Neural cell (in vitro differentiated cells): ENCODE results near the gene FAM53C. TPM values are rescaled to one million over a fixed set of nuclear protein-coding genes. Genes with fewer than 3 reads are reported as not detected.

Experiments used
- H2AFZ ChIP-seq: fragments of 200-600, 300-800 bp; sonication (generic), shearing (Covaris generic); 2 replicates; pipeline ENCODE4 v1.6.0; 2014; ENCODE audit warnings: low read depth, mild to moderate bottlenecking, antibody characterized with exemption, low read length, moderate library complexity
- H3F3A ChIP-seq: fragments of 200-600 bp; shearing (Covaris generic); 2 replicates; pipeline ENCODE4 v1.6.1; 2016; ENCODE audit warnings: mild to moderate bottlenecking, moderate library complexity, mixed read lengths, antibody characterized with exemption, low read length; ENCODE audit not compliant: insufficient read depth, poor library complexity, severe bottlenecking
- H3K27ac ChIP-seq: fragments of 200-600, 300-800 bp; sonication (generic), shearing (Covaris generic); 2 replicates; pipeline ENCODE4 v1.5.1; 2014; ENCODE audit warnings: mild to moderate bottlenecking, low read length, moderate library complexity
- H3K27me3 ChIP-seq: fragments of 300-800, 200-600 bp; sonication (generic), shearing (Covaris generic); 2 replicates; pipeline ENCODE4 v1.6.0; 2014; ENCODE audit warnings: mild to moderate bottlenecking, low read depth, low read length, moderate library complexity; ENCODE audit not compliant: insufficient read depth
- H3K36me3 ChIP-seq: fragments of 300-800, 200-600 bp; sonication (generic), shearing (Covaris generic); 2 replicates; pipeline ENCODE4 v1.5.1; 2014; ENCODE audit warnings: mild to moderate bottlenecking, antibody characterized with exemption, low read length, moderate library complexity; ENCODE audit not compliant: insufficient read depth
- H3K4me2 ChIP-seq: fragments of 300-800, 200-600 bp; sonication (generic), shearing (Covaris generic); 2 replicates; pipeline ENCODE4 v1.6.0; 2014; ENCODE audit warnings: mild to moderate bottlenecking, low read length
- H3K4me3 ChIP-seq: fragments of 300-800, 200-600 bp; sonication (generic), shearing (Covaris generic); 2 replicates; pipeline ENCODE4 v1.5.1; 2014; ENCODE audit warnings: mild to moderate bottlenecking, low read length, moderate library complexity
- H3K79me2 ChIP-seq: fragments of 200-600 bp; shearing (Covaris generic); replicated peaks from 2 replicates; pipeline ENCODE4 v1.6.0; 2014; ENCODE audit warnings: mild to moderate bottlenecking, low read length, moderate library complexity; ENCODE audit not compliant: insufficient read depth
- H3K9ac ChIP-seq: fragments of 300-800, 200-600 bp; sonication (generic), shearing (Covaris generic); 2 replicates; pipeline ENCODE4 v1.6.1; 2016; ENCODE audit warnings: mild to moderate bottlenecking, low read length, mixed read lengths
- H3K9me2 ChIP-seq: fragments of 200-600 bp; shearing (Covaris generic); 2 replicates; pipeline ENCODE4 v1.6.1; 2016; ENCODE audit warnings: mild to moderate bottlenecking, low read length, mixed read lengths; ENCODE audit not compliant: insufficient read depth
- H3K9me3 ChIP-seq: fragments of 200-600, 300-800 bp; sonication (generic), shearing (Covaris generic); 2 replicates; pipeline ENCODE4 v1.6.1; 2016; ENCODE audit warnings: mild to moderate bottlenecking, mixed run types, low read length, moderate library complexity, mixed read lengths
- H4K20me1 ChIP-seq: fragments of 200-600 bp; shearing (Covaris generic); 2 replicates; pipeline ENCODE4 v1.6.1; 2016; ENCODE audit warnings: mild to moderate bottlenecking, mixed run types; ENCODE audit not compliant: insufficient read depth
- EP300 ChIP-seq: fragments of 450-650 bp; conservative IDR thresholded peaks from 2 replicates; pipeline ENCODE4 v1.6.1; 2014; ENCODE audit warnings: antibody characterized with exemption, mild to moderate bottlenecking, moderate library complexity; ENCODE audit not compliant: poor library complexity, severe bottlenecking
- EZH2 ChIP-seq: fragments of 200-600, 300-800 bp; shearing (Covaris generic), sonication (generic); IDR thresholded peaks from 2 replicates; pipeline ENCODE4 v1.6.1; 2014; ENCODE audit warnings: antibody characterized with exemption, low read length, borderline replicate concordance, mild to moderate bottlenecking; ENCODE audit not compliant: insufficient read depth, poor library complexity, severe bottlenecking
- MXI1 ChIP-seq: fragments of 450-650 bp; conservative IDR thresholded peaks from 2 replicates; pipeline ENCODE4 v1.6.1; 2014; ENCODE audit warnings: antibody characterized with exemption, mild to moderate bottlenecking; ENCODE audit not compliant: poor library complexity, severe bottlenecking
- POLR2AphosphoS5 ChIP-seq: IDR thresholded peaks from 2 replicates; pipeline ENCODE4 v1.6.1; 2012
- RAD21 ChIP-seq: fragments of 450-650 bp; conservative IDR thresholded peaks from 2 replicates; pipeline ENCODE4 v1.6.1; 2014; ENCODE audit warnings: antibody characterized with exemption, mild to moderate bottlenecking, moderate library complexity
- SMC3 ChIP-seq: fragments of 450-650 bp; conservative IDR thresholded peaks from 2 replicates; pipeline ENCODE4 v1.6.1; 2014; ENCODE audit warnings: antibody characterized with exemption, mild to moderate bottlenecking, moderate library complexity; ENCODE audit not compliant: poor library complexity
- TAF1 ChIP-seq: IDR thresholded peaks from 2 replicates; pipeline ENCODE4 v1.6.1; 2012; ENCODE audit warnings: low read depth
- polyA plus RNA-seq: library from polyadenylated mRNA; depleted of rRNA; stranded (reverse); fragments of >200 nt; gene quantifications from 2 replicates; pipeline ENCODE4 v1.2.3, GENCODE V29; 2014
- TF ChIP-seq, protein P1 (sequence below): fragments of 450-650 bp; IDR thresholded peaks from 2 replicates; pipeline ENCODE4 v1.5.1; 2014; ENCODE audit warnings: antibody characterized with exemption, mild to moderate bottlenecking, moderate library complexity; ENCODE audit not compliant: poor library complexity, severe bottlenecking
- TF ChIP-seq, protein P2 (sequence below): IDR thresholded peaks from 2 replicates; pipeline ENCODE4 v1.6.1; 2012; ENCODE audit warnings: borderline replicate concordance

Gene FAM53C
- polyA plus RNA-seq, 1 donor from 2014 or later, result 44.2 TPM

DNA sequence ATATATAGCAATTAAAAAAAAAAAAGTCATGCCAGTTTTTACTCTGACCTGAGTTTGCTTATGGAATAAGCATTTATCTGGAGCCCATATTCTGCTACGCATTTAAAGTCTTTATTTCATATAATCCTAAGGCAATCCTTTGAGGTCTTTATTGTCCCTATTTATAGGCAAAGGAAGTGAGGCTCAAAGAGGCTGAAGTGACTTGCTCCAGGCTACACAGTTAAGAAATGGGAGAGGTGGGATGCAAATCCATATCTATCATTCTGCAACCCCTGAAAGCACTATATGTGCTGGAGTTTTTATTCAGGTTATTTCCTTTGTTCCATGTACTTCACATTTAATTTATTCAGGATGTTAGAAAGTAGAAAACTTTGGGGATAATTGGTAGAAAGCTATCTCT is 26.5 kb downstream of the FAM53C start:
- Histone ChIP-seq H3K27ac (no peak overlapping the region), H3K9ac (no peak overlapping the region), H3K27me3 (no peaks in the 10 kb centered on the region), H3K4me2 (no peak overlapping the region), H2AFZ (no peak overlapping the region), H3K9me3 (no peaks in the 10 kb centered on the region), H3K4me3 (no peak overlapping the region), H3K36me3 (no peaks in the 10 kb centered on the region), H3K79me2 (peaks cover 77% of the 10 kb centered on the region), H4K20me1 (no peaks in the 10 kb centered on the region), H3F3A (no peaks in the 10 kb centered on the region), H3K9me2 (no peaks in the 10 kb centered on the region)
- TF ChIP-seq, protein P1, sequence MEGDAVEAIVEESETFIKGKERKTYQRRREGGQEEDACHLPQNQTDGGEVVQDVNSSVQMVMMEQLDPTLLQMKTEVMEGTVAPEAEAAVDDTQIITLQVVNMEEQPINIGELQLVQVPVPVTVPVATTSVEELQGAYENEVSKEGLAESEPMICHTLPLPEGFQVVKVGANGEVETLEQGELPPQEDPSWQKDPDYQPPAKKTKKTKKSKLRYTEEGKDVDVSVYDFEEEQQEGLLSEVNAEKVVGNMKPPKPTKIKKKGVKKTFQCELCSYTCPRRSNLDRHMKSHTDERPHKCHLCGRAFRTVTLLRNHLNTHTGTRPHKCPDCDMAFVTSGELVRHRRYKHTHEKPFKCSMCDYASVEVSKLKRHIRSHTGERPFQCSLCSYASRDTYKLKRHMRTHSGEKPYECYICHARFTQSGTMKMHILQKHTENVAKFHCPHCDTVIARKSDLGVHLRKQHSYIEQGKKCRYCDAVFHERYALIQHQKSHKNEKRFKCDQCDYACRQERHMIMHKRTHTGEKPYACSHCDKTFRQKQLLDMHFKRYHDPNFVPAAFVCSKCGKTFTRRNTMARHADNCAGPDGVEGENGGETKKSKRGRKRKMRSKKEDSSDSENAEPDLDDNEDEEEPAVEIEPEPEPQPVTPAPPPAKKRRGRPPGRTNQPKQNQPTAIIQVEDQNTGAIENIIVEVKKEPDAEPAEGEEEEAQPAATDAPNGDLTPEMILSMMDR, result no peak
- no peak for TF ChIP-seq EZH2
- TF ChIP-seq SMC3, result no peak
- TF ChIP-seq POLR2AphosphoS5, result no peak
- TF ChIP-seq TAF1, result no peak
- TF ChIP-seq RAD21, result no peak
- no peak for TF ChIP-seq MXI1
- TF ChIP-seq, protein P2, sequence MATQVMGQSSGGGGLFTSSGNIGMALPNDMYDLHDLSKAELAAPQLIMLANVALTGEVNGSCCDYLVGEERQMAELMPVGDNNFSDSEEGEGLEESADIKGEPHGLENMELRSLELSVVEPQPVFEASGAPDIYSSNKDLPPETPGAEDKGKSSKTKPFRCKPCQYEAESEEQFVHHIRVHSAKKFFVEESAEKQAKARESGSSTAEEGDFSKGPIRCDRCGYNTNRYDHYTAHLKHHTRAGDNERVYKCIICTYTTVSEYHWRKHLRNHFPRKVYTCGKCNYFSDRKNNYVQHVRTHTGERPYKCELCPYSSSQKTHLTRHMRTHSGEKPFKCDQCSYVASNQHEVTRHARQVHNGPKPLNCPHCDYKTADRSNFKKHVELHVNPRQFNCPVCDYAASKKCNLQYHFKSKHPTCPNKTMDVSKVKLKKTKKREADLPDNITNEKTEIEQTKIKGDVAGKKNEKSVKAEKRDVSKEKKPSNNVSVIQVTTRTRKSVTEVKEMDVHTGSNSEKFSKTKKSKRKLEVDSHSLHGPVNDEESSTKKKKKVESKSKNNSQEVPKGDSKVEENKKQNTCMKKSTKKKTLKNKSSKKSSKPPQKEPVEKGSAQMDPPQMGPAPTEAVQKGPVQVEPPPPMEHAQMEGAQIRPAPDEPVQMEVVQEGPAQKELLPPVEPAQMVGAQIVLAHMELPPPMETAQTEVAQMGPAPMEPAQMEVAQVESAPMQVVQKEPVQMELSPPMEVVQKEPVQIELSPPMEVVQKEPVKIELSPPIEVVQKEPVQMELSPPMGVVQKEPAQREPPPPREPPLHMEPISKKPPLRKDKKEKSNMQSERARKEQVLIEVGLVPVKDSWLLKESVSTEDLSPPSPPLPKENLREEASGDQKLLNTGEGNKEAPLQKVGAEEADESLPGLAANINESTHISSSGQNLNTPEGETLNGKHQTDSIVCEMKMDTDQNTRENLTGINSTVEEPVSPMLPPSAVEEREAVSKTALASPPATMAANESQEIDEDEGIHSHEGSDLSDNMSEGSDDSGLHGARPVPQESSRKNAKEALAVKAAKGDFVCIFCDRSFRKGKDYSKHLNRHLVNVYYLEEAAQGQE, result no peak
- TF ChIP-seq EP300, result no peak

DNA sequence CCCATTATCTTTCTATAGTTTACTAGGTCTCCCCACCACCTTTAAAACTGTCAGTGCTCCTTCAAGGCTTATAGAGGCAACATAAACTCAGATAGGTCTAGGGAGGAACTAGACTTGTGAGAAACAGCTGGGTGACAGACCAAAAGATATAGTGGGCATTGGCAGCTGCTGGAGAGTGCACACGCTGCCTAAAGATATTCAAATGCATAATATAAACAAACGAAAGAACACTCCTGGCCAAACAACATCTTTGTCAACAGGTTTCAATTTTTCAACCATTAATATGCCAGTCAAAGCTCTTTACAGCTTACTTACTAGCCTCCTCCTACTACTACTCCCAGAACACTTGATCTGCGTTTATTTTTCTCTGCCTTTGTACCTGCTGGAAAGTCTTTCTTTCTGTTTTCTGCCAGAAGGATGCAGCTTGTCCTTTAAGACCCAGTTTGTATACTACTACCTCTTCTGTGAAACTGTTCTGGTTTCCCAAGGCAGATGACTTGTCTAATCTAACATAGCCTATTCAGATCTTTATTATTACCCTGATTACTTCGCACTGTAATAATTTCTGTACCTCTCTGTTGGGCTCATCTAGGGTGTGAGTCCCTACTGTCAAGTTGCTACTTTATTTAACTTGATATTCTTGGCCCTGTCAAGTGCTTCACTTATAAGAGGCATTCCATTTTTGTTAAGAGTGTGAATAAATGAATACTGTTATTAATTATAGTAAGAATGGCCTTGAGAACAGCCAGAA is 28.7 kb downstream of the FAM53C start:
- H3K9me2 ChIP-seq, result no peaks in the 10 kb centered on the region
- H3K4me2 ChIP-seq, result no peak overlapping the region
- no peak overlapping the region for H3K9ac ChIP-seq
- H4K20me1 ChIP-seq, result no peaks in the 10 kb centered on the region
- no peak overlapping the region for H3K4me3 ChIP-seq
- no peaks in the 10 kb centered on the region for H3K36me3 ChIP-seq
- no peak overlapping the region for H2AFZ ChIP-seq
- H3K79me2 ChIP-seq, result peaks cover 80% of the 10 kb centered on the region
- H3K9me3 ChIP-seq, result no peaks in the 10 kb centered on the region
- H3F3A ChIP-seq, result no peaks in the 10 kb centered on the region
- H3K27ac ChIP-seq, result no peak overlapping the region
- TF ChIP-seq, protein P2, result no peak
- no peak for TF ChIP-seq EZH2
- no peak for TF ChIP-seq POLR2AphosphoS5
- TF ChIP-seq MXI1, result no peak
- no peak for TF ChIP-seq EP300
- TF ChIP-seq, protein P1, result no peak
- no peak for TF ChIP-seq SMC3
- no peak for TF ChIP-seq TAF1
- no peak for TF ChIP-seq RAD21
- no peaks in the 10 kb centered on the region for H3K27me3 ChIP-seq
